MCF 10A (cell line): ENCODE data around the gene UBE2K. TPM values are rescaled to one million over a fixed set of nuclear protein-coding genes. Genes with fewer than 3 reads are reported as not detected.

Experiments used
- BruUV-seq: library from RNA; stranded (reverse); fragments of 400-500 nt; replicated peaks from 2 replicates; lab custom pipeline; 2021; lab: Mats Ljungman, UMichigan
- CTCF ChIA-PET: fragments of 300-600 bp; sonication (Branson Sonifier 250); formaldehyde crosslinking; extraction: SDS; loops from one replicate; lab custom pipeline; 2021; ENCODE audit warnings: antibody characterized with exemption, inconsistent platforms; lab: Yijun Ruan, JAX
- POLR2A ChIA-PET: fragments of 300-600, 350-650 bp; sonication (Branson Sonifier 250); formaldehyde crosslinking; extraction: SDS; loops from one replicate; lab custom pipeline; 2020; ENCODE audit warnings: antibody characterized with exemption, inconsistent platforms; lab: Yijun Ruan, JAX
- DNase-seq: peaks from one replicate; pipeline ENCODE4 v3.0.0-alpha.2; 2018; ENCODE audit not compliant: unreplicated experiment
- H3K27ac Mint-ChIP-seq: one replicate; pipeline ENCODE4 v1.8.0; 2022; ENCODE audit warnings: mild to moderate bottlenecking, low read depth, mixed read lengths; ENCODE audit not compliant: unreplicated experiment
- H3K27me3 Mint-ChIP-seq: one replicate; pipeline ENCODE4 v1.8.0; 2022; ENCODE audit warnings: mixed read lengths; ENCODE audit not compliant: insufficient read depth, unreplicated experiment
- H3K36me3 Mint-ChIP-seq: one replicate; pipeline ENCODE4 v1.8.0; 2022; ENCODE audit warnings: mild to moderate bottlenecking, moderate library complexity, mixed read lengths; ENCODE audit not compliant: insufficient read depth, unreplicated experiment
- H3K4me1 Mint-ChIP-seq: one replicate; pipeline ENCODE4 v1.8.0; 2022; ENCODE audit warnings: mixed read lengths; ENCODE audit not compliant: insufficient read depth, unreplicated experiment
- H3K4me3 Mint-ChIP-seq: one replicate; pipeline ENCODE4 v1.8.0; 2022; ENCODE audit warnings: mild to moderate bottlenecking, moderate library complexity, mixed read lengths; ENCODE audit not compliant: unreplicated experiment
- H3K9me3 Mint-ChIP-seq: one replicate; pipeline ENCODE4 v1.8.0; 2022; ENCODE audit warnings: mixed read lengths; ENCODE audit not compliant: unreplicated experiment
- CTCF ChIP-seq: fragments of 200-600 bp; IDR thresholded peaks from one replicate; pipeline ENCODE4 v1.8.0; 2022; ENCODE audit warnings: antibody characterized with exemption, mild to moderate bottlenecking; ENCODE audit not compliant: unreplicated experiment
- intact Hi-C: fragments of 100-400 bp; cut with micrococcal nuclease; formaldehyde crosslinking; loops from 2 replicates; pipeline ENCODE4 v1.14.1; 2022
- total RNA-seq: library from RNA; stranded (reverse); gene quantifications from 2 replicates; pipeline ENCODE4 v1.2.3, GENCODE V29; 2022

Gene UBE2K
- total RNA-seq, 1 experiment from 2014 or later, result 117 TPM

- intact Hi-C loops, result loop anchor here (10.0 kb wide), 1 partner anchor 128 kb away; the partner anchor contains the start of gene UBE2K
- H3K27ac Mint-ChIP-seq, result no peak overlapping the region
- ChIA-PET POLR2A (interaction anchor here (0.7 to 0.9 kb wide), 2 partner anchors 92 to 125 kb away, joined by 3 read pairs; partner anchors contain the start of gene UBE2K), CTCF (no interaction called here)
- no peaks in the 10 kb centered on the region for H3K9me3 Mint-ChIP-seq
- H3K36me3 Mint-ChIP-seq, result peaks cover 65% of the 10 kb centered on the region
- peaks cover 5% of the 10 kb centered on the region for H3K4me1 Mint-ChIP-seq
- no peak for TF ChIP-seq CTCF
- no peak overlapping the region for H3K4me3 Mint-ChIP-seq
- no peak for DNase-seq
- BruUV-seq, result no TSS peak
- H3K27me3 Mint-ChIP-seq, result no peaks in the 10 kb centered on the region
These were observed 124.7 kb downstream of the UBE2K start for GRCh38 chr4:39822662-39823061.

DNA sequence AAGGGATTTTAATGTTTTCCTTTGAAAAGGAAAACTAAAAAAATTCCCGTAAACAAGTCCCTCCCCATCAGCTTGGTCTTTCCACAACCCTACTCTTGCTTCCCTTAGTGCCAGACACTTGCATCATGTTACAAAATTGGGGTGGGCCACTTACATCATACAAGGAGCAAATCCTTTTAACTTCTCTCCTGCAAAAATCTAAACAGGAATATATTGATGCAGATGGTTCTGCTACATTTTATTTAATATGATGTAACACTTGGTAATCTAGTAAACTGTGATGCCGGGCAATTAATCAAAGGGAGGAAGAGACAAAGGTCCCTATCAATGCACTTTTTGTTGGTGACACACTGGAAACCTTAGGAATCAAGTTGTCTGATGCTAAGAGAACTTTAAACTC, 125.3 kb downstream of the UBE2K start:
- H3K4me3 Mint-ChIP-seq, result no peak overlapping the region
- H3K9me3 Mint-ChIP-seq, result no peaks in the 10 kb centered on the region
- ChIA-PET CTCF (no interaction called here), POLR2A (interaction anchor here (0.7 to 0.9 kb wide), 2 partner anchors 92 to 125 kb away, joined by 3 read pairs; partner anchors contain the start of gene UBE2K)
- TF ChIP-seq CTCF, result no peak
- peaks cover 70% of the 10 kb centered on the region for H3K36me3 Mint-ChIP-seq
- H3K27me3 Mint-ChIP-seq, result no peaks in the 10 kb centered on the region
- peak; percentile 13 for DNase-seq
- no peak overlapping the region for H3K27ac Mint-ChIP-seq
- BruUV-seq, result no TSS peak
- intact Hi-C loops, result loop anchor here (10.0 kb wide), 1 partner anchor 128 kb away; the partner anchor contains the start of gene UBE2K
- H3K4me1 Mint-ChIP-seq, result peaks cover 5% of the 10 kb centered on the region

GRCh38 chr4:39825090-39825489, 127.2 kb downstream of the UBE2K start:
- Mint-ChIP-seq H3K9me3 (no peaks in the 10 kb centered on the region), H3K27ac (no peak overlapping the region), H3K27me3 (no peaks in the 10 kb centered on the region), H3K4me3 (no peak overlapping the region), H3K36me3 (peaks cover 77% of the 10 kb centered on the region), H3K4me1 (peaks cover 5% of the 10 kb centered on the region)
- DNase-seq, result no peak
- intact Hi-C loops, result loop anchor here (10.0 kb wide), 1 partner anchor 130 kb away; the partner anchor contains the start of gene UBE2K
- BruUV-seq, result no TSS peak
- no peak for TF ChIP-seq CTCF
- ChIA-PET POLR2A (interaction anchor here (0.7 kb wide), 1 partner anchor 883 kb away, joined by 3 read pairs; no protein-coding TSS in a partner anchor), CTCF (interaction anchor here (0.5 to 0.9 kb wide), 3 partner anchors 31 to 153 kb away, joined by 3 to 8 read pairs (median 6); no protein-coding TSS in a partner anchor)

- Mint-ChIP-seq H3K27ac (no peak overlapping the region), H3K27me3 (no peaks in the 10 kb centered on the region), H3K9me3 (no peaks in the 10 kb centered on the region), H3K36me3 (peaks cover 83% of the 10 kb centered on the region), H3K4me3 (no peak overlapping the region), H3K4me1 (peaks cover 5% of the 10 kb centered on the region)
- DNase-seq, result peak; percentile 48
- BruUV-seq, result no TSS peak
- POLR2A ChIA-PET, result interaction anchor here (0.6 kb wide), 1 partner anchor 76 kb away, joined by 5 read pairs; no protein-coding TSS in a partner anchor
- CTCF ChIA-PET, result interaction anchor here (0.5 to 1.3 kb wide), 6 partner anchors 9 to 152 kb away, joined by 3 to 8 read pairs (median 4); no protein-coding TSS in a partner anchor
- no peak for TF ChIP-seq CTCF
- intact Hi-C loops, result loop anchor here (10.0 kb wide), 1 partner anchor 131 kb away; the partner anchor contains the start of gene UBE2K
These were observed 127.8 kb downstream of the UBE2K start for GRCh38 chr4:39825741-39826231.

Other genes starting within 250 kb of the UBE2K start
- 1,405 and 1,620 TPM in 2 replicates for gene RPL9, start 239.2 kb upstream of the UBE2K start, total RNA-seq
- 21.6 and 24.6 TPM in 2 replicates for gene LIAS, start 239.1 kb upstream of the UBE2K start, total RNA-seq
- 50.9 and 61.7 TPM in 2 replicates for gene UGDH, start 170.7 kb upstream of the UBE2K start, total RNA-seq
- 27.3 and 36.0 TPM in 2 replicates for gene SMIM14, start 59.3 kb upstream of the UBE2K start, total RNA-seq